Measurements from ENCODE around the gene SPAM1.
"Not testable (repeated sequence)": the region's sequence is repeated elsewhere in the genome, so short reads cannot be mapped to it uniquely, and the experiment has no call there.

Gene SPAM1

DNA sequence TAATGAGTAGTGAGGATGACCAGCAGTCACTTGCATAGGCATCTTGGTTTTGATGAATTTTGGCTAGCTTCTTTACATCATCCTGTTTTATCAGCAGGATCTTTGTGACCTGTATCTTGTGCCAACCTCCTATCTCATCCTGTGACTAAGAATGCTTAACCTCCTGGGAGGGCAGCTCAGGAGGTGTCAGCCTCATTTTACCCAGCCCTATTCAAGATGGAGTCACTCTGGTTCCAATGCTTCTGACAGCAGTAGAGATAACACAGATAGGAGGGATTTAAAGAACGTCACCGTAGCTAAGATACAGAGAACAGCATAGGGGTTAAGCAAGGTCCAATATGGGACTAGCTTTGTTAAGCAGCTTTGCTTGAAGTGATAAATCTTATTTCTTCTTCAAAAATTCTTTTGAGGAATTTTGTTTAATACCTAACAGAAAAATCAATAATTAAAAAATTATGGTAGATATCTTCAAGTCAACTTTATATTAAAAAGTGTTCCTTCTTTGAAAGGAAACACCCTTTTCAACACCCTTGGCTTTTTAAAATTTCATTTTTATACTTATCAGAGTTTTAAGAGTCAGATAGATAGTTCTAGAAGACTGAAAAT lies 68.0 kb downstream of the SPAM1 start:
- no peak overlapping the region for H2AFZ ChIP-seq (ENCODE audit: low read length, unreplicated experiment)
- H3K4me3 ChIP-seq (ENCODE audit: low read depth, low read length) = no peak overlapping the region
- H3K36me3 ChIP-seq (ENCODE audit: insufficient read depth, low read length) = no peaks in the 10 kb centered on the region
- no peaks in the 10 kb centered on the region for H3K79me2 ChIP-seq (ENCODE audit: control insufficient read depth, insufficient read depth, low read length, unreplicated experiment)
- no peaks in the 10 kb centered on the region for H3K27me3 ChIP-seq (ENCODE audit: insufficient read depth, low read length)
- no peaks in the 10 kb centered on the region for H3K4me1 ChIP-seq (ENCODE audit: control insufficient read depth, insufficient read depth, low read length, unreplicated experiment)
- H3K27ac ChIP-seq (ENCODE audit: low read depth, low read length) = no peak overlapping the region

DNA sequence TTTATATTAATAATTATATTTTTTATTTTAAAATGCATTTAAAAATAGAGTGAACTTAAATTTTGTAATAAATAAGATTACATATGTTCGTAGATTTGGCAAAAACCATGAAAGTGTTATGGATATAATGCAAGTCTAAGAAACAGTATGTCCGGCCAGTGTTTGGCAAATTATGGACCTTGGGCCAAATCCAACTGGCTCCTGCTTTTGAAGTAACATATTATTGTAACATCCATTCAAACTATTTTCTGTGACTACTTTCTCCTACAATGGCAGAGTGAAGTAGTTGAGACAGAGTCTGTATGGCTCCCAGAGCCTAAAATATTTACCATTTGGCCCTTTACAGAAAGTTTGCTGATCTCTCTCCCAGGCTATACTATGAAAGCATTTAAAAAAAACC lies 69.0 kb downstream of the SPAM1 start:
- H3K79me2 ChIP-seq (ENCODE audit: control insufficient read depth, insufficient read depth, low read length, unreplicated experiment) = no peaks in the 10 kb centered on the region
- no peaks in the 10 kb centered on the region for H3K4me1 ChIP-seq (ENCODE audit: control insufficient read depth, insufficient read depth, low read length, unreplicated experiment)
- no peaks in the 10 kb centered on the region for H3K27me3 ChIP-seq (ENCODE audit: insufficient read depth, low read length)
- H3K36me3 ChIP-seq (ENCODE audit: insufficient read depth, low read length) = no peaks in the 10 kb centered on the region
- H2AFZ ChIP-seq (ENCODE audit: low read length, unreplicated experiment) = no peak overlapping the region
- H3K27ac ChIP-seq (ENCODE audit: low read depth, low read length) = no peak overlapping the region
- H3K4me3 ChIP-seq (ENCODE audit: low read depth, low read length) = no peak overlapping the region

DNA sequence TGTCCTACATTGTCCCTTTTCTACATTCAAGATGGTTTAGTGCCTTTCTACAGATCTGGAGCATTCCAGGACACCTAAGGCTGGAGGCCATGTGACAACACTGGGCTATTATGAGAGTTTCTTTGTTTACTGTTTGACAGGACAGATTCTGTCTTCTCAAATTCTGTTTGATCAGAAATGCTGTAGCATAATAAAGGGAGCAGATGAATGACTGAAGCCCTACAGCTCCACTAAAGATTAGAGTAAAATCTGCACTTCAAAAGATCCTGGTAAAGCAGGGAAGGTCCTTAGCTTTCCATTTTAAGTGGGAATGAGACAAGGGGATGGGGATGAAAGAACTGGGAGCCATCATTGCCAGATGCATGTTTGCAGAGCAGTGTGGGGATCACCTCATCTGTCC lies 69.4 kb downstream of the SPAM1 start:
- H3K36me3 ChIP-seq (ENCODE audit: insufficient read depth, low read length) = no peaks in the 10 kb centered on the region
- no peaks in the 10 kb centered on the region for H3K79me2 ChIP-seq (ENCODE audit: control insufficient read depth, insufficient read depth, low read length, unreplicated experiment)
- H2AFZ ChIP-seq (ENCODE audit: low read length, unreplicated experiment) = no peak overlapping the region
- no peaks in the 10 kb centered on the region for H3K27me3 ChIP-seq (ENCODE audit: insufficient read depth, low read length)
- H3K4me3 ChIP-seq (ENCODE audit: low read depth, low read length) = no peak overlapping the region
- no peak overlapping the region for H3K27ac ChIP-seq (ENCODE audit: low read depth, low read length)
- no peaks in the 10 kb centered on the region for H3K4me1 ChIP-seq (ENCODE audit: control insufficient read depth, insufficient read depth, low read length, unreplicated experiment)

DNA sequence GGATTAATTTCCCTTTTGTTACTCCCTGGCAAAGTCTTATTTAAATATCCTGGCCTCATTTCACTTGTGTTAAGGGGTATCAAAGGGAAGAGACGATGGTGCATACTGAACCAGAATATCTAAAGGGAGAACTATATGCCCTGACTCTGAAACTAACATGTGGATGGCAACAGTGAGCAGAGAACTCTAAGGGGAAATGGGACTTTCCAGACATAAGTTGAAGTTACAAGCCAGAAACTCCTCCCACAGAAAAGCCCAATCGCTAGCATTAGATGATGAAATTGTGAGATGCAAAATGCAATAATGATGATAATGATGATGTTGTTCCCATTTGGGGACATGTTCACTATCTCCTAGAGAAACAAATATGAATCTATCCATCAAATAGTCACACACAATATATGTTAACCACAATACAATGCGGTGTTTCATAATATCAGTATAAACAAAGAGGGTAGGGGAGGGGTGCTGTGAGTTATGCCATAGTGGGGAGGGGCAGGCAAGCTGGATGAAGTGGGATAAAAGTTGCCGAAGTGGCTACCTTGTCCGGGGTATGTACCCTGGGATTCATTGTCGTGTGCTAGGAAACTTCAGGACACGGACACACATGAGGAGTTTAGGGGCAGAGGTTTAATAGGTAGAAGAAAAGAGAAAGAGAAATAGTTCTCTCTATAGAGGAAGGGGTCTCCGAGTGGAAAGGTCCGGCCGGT lies 70.7 kb downstream of the SPAM1 start:
- no peaks in the 10 kb centered on the region for H3K4me1 ChIP-seq (ENCODE audit: control insufficient read depth, insufficient read depth, low read length, unreplicated experiment)
- H3K36me3 ChIP-seq (ENCODE audit: insufficient read depth, low read length) = no peaks in the 10 kb centered on the region
- no peaks in the 10 kb centered on the region for H3K27me3 ChIP-seq (ENCODE audit: insufficient read depth, low read length)
- no peak overlapping the region for H3K27ac ChIP-seq (ENCODE audit: low read depth, low read length)
- no peaks in the 10 kb centered on the region for H3K79me2 ChIP-seq (ENCODE audit: control insufficient read depth, insufficient read depth, low read length, unreplicated experiment)
- H3K4me3 ChIP-seq (ENCODE audit: low read depth, low read length) = no peak overlapping the region
- no peak overlapping the region for H2AFZ ChIP-seq (ENCODE audit: low read length, unreplicated experiment)

DNA sequence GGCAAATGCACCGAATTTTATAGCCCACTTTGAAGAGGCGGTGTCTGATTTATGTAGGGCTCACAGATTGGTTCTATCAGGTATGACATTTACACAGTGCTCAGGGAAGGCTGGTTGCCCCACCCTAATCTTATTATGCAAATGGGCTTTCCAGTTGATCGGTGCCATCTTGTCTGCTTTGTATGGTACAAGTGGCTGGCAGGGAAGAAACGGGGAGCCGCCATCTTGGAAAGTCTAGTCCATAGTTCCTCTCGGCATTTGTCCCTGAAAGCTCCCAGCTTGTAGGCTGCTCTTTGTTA lies 71.2 kb downstream of the SPAM1 start:
- no peaks in the 10 kb centered on the region for H3K36me3 ChIP-seq (ENCODE audit: insufficient read depth, low read length)
- H3K27ac ChIP-seq (ENCODE audit: low read depth, low read length) = no peak overlapping the region
- no peak overlapping the region for H3K4me3 ChIP-seq (ENCODE audit: low read depth, low read length)
- H3K27me3 ChIP-seq (ENCODE audit: insufficient read depth, low read length) = no peaks in the 10 kb centered on the region
- no peaks in the 10 kb centered on the region for H3K79me2 ChIP-seq (ENCODE audit: control insufficient read depth, insufficient read depth, low read length, unreplicated experiment)
- H3K4me1 ChIP-seq (ENCODE audit: control insufficient read depth, insufficient read depth, low read length, unreplicated experiment) = no peaks in the 10 kb centered on the region
- no peak overlapping the region for H2AFZ ChIP-seq (ENCODE audit: low read length, unreplicated experiment)

DNA sequence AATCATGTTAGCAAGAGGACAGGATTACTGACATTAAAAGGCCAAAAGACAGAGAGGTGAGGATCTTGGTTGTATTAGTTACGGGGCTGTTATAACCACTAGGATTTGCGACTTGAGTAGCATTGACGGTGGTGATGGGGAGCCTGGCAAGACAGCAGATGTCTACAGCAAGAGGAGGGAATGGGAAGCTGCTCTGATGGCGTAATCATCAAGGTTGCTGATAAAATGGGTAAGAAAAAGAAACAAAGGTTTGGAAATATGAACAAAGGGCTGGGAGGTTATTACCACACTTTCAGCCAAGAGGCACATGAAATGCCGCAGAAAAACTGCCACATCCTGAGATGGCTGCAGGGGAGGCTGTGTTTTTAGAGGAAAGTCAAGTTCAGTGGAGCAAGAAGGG lies 73.9 kb downstream of the SPAM1 start:
- no peaks in the 10 kb centered on the region for H3K27me3 ChIP-seq (ENCODE audit: insufficient read depth, low read length)
- no peaks in the 10 kb centered on the region for H3K79me2 ChIP-seq (ENCODE audit: control insufficient read depth, insufficient read depth, low read length, unreplicated experiment)
- no peaks in the 10 kb centered on the region for H3K4me1 ChIP-seq (ENCODE audit: control insufficient read depth, insufficient read depth, low read length, unreplicated experiment)
- H3K27ac ChIP-seq (ENCODE audit: low read depth, low read length) = no peak overlapping the region
- no peak overlapping the region for H3K4me3 ChIP-seq (ENCODE audit: low read depth, low read length)
- no peaks in the 10 kb centered on the region for H3K36me3 ChIP-seq (ENCODE audit: insufficient read depth, low read length)
- H2AFZ ChIP-seq (ENCODE audit: low read length, unreplicated experiment) = no peak overlapping the region

DNA sequence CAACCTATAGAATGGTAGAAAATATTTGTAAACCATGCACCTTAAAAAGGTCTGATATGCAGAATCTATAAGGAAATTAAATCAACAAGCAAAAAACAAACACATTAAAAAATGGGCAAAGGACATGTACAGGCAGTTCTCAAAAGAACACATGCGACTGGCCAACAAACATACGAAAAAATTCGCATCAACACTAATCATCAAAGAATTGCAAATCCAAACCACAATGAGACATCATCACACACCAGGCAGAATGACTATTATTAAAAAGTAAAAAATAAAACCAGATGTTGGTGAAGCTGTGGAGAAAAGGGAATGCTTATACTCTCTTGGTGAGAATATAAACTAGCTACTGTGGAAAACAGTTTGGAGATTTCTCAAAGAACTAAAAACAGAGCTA lies 74.7 kb downstream of the SPAM1 start:
- Histone ChIP-seq H3K36me3 (ENCODE audit: insufficient read depth, low read length) (no peaks in the 10 kb centered on the region), H3K27me3 (ENCODE audit: insufficient read depth, low read length) (no peaks in the 10 kb centered on the region), H3K4me3 (ENCODE audit: low read depth, low read length) (no peak overlapping the region), H3K79me2 (ENCODE audit: control insufficient read depth, insufficient read depth, low read length, unreplicated experiment) (no peaks in the 10 kb centered on the region), H3K4me1 (ENCODE audit: control insufficient read depth, insufficient read depth, low read length, unreplicated experiment) (no peaks in the 10 kb centered on the region), H3K27ac (ENCODE audit: low read depth, low read length) (no peak overlapping the region), H2AFZ (ENCODE audit: low read length, unreplicated experiment) (no peak overlapping the region)

DNA sequence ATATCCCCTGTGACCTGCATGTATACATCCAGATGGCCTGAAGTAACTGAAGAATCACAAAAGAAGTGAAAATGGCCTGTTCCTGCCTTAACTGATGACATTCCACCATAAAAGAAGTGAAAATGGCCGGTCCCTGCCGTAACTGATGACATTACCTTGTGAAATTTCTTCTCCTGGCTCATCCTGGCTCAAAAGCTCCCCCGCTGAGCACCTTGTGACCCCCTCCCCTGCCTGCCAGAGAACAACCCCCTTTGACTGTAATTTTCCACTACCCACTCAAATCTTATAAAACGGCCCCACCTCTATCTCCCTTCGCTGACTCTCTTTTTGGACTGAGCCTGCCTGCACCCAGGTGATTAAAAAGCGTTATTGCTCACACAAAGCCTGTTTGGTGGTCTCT lies 83.3 kb downstream of the SPAM1 start:
- H3K27ac ChIP-seq (ENCODE audit: low read depth, low read length); H3K4me1 ChIP-seq (ENCODE audit: control insufficient read depth, insufficient read depth, low read length, unreplicated experiment); H3K36me3 ChIP-seq (ENCODE audit: insufficient read depth, low read length); H3K27me3 ChIP-seq (ENCODE audit: insufficient read depth, low read length); H3K4me3 ChIP-seq (ENCODE audit: low read depth, low read length); H2AFZ ChIP-seq (ENCODE audit: low read length, unreplicated experiment); H3K79me2 ChIP-seq (ENCODE audit: control insufficient read depth, insufficient read depth, low read length, unreplicated experiment): not testable (repeated sequence)

DNA sequence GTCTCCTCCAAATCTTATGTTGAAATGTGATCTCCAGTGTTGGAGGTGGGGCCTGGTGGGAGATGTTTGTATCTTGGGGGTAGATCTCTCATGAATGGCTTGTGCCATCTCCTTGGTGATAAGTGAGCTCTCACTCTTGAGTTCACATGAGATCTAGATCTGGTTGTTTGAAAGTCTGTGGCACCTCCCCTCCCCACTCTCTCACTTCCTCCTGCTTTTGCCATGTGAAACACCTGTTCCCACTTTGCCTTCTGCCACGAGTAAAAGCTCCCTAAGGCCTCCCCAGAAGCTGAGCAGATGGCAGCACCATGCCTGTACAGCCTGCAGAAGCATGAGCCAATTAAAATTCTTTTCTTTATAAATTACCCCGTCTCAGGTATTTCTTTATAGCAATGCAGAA lies 84.3 kb downstream of the SPAM1 start:
- no peak overlapping the region for H3K27ac ChIP-seq (ENCODE audit: low read depth, low read length)
- peaks cover 4% of the 10 kb centered on the region; the same call in 1 of the 2 replicates for H3K27me3 ChIP-seq (ENCODE audit: insufficient read depth, low read length)
- no peaks in the 10 kb centered on the region for H3K4me1 ChIP-seq (ENCODE audit: control insufficient read depth, insufficient read depth, low read length, unreplicated experiment)
- H3K36me3 ChIP-seq (ENCODE audit: insufficient read depth, low read length) = no peaks in the 10 kb centered on the region
- H2AFZ ChIP-seq (ENCODE audit: low read length, unreplicated experiment) = no peak overlapping the region
- H3K4me3 ChIP-seq (ENCODE audit: low read depth, low read length) = no peak overlapping the region
- no peaks in the 10 kb centered on the region for H3K79me2 ChIP-seq (ENCODE audit: control insufficient read depth, insufficient read depth, low read length, unreplicated experiment)

All from ACC112 (cell line).